HEK293 (cell line): ENCODE results near the gene PRKCA.
A peak's percentile ranks its signal among the peaks of the same experiment; 100 is the strongest.

Source experiments
- CTCF ChIA-PET: fragments of 350-600 bp; formaldehyde crosslinking; extraction: SDS; loops from one replicate; lab custom pipeline; 2021; ENCODE audit warnings: antibody characterized with exemption; lab: Yijun Ruan, JAX
- POLR2A ChIA-PET: fragments of 300-600 bp; formaldehyde crosslinking; extraction: SDS; loops from one replicate; lab custom pipeline; 2020; ENCODE audit warnings: antibody characterized with exemption, inconsistent platforms; lab: Yijun Ruan, JAX
- H3K27ac ChIP-seq: fragments of 200-500 bp; sonication (Bioruptor generic); 2 replicates; pipeline ENCODE4 v1.5.1; 2014; ENCODE audit warnings: low read depth, low read length, control low read depth, inconsistent platforms; ENCODE audit errors: extremely low read depth
- H3K36me3 ChIP-seq, 2 experiments: fragments of 200-500 bp in 1 of 2; sonication (Bioruptor generic) in 1 of 2; 1 replicate in 1 of 2; 2 replicates in 1 of 2; pipeline ENCODE4 v1.5.1; 2014 to 2017; ENCODE audit warnings: inconsistent platforms in 2 of 2, low read length in 2 of 2; ENCODE audit not compliant: control insufficient read depth in 2 of 2, insufficient read depth in 1 of 2
- H3K4me1 ChIP-seq: fragments of 200-500 bp; sonication (Bioruptor generic); 2 replicates; pipeline ENCODE4 v1.5.1; 2014; ENCODE audit warnings: mild to moderate bottlenecking, low read length, inconsistent platforms; ENCODE audit not compliant: control insufficient read depth, insufficient read depth
- H3K4me3 ChIP-seq: 2 replicates; pipeline ENCODE4 v1.5.1; 2011; ENCODE audit warnings: low read depth, mild to moderate bottlenecking, control low read depth, low read length, moderate library complexity
- H3K9me3 ChIP-seq: fragments of 200-500 bp; sonication (Bioruptor generic); 2 replicates; pipeline ENCODE4 v1.5.1; 2014; ENCODE audit warnings: low read depth, low read length, inconsistent platforms; ENCODE audit not compliant: control insufficient read depth, insufficient read depth
- GLIS1 ChIP-seq: fragments of 450-650 bp; formaldehyde crosslinking; IDR thresholded peaks from 2 replicates; pipeline ENCODE4 v1.5.1; 2016; ENCODE audit warnings: missing biosample characterization, missing genetic modification characterization
- KLF10 ChIP-seq: fragments of 450-650 bp; IDR thresholded peaks from 2 replicates; pipeline ENCODE4 v1.5.1; 2018; ENCODE audit warnings: missing biosample characterization, mild to moderate bottlenecking, missing genetic modification characterization
- RBAK ChIP-seq: fragments of 450-650 bp; formaldehyde crosslinking; IDR thresholded peaks from 2 replicates; pipeline ENCODE4 v1.5.1; 2016; ENCODE audit warnings: missing biosample characterization, missing genetic modification characterization
- ZBTB8A ChIP-seq: fragments of 450-650 bp; formaldehyde crosslinking; IDR thresholded peaks from 2 replicates; pipeline ENCODE4 v1.5.1; 2016; ENCODE audit warnings: missing biosample characterization, missing genetic modification characterization
- ZFP37 ChIP-seq: fragments of 450-650 bp; formaldehyde crosslinking; IDR thresholded peaks from 2 replicates; pipeline ENCODE4 v1.5.1; 2016; ENCODE audit warnings: missing biosample characterization, missing genetic modification characterization
- ZNF133 ChIP-seq: fragments of 450-650 bp; formaldehyde crosslinking; IDR thresholded peaks from 2 replicates; pipeline ENCODE4 v1.5.1; 2016; ENCODE audit warnings: missing biosample characterization, missing genetic modification characterization
- ZNF140 ChIP-seq: fragments of 450-650 bp; formaldehyde crosslinking; IDR thresholded peaks from 2 replicates; pipeline ENCODE4 v1.5.1; 2016; ENCODE audit warnings: missing biosample characterization, missing genetic modification characterization
- ZNF266 ChIP-seq: fragments of 450-650 bp; formaldehyde crosslinking; IDR thresholded peaks from 2 replicates; pipeline ENCODE4 v1.5.1; 2016; ENCODE audit warnings: missing biosample characterization, missing genetic modification characterization, low read depth
- ZNF48 ChIP-seq: fragments of 450-650 bp; formaldehyde crosslinking; IDR thresholded peaks from 2 replicates; pipeline ENCODE4 v1.5.1; 2016; ENCODE audit warnings: missing biosample characterization, missing genetic modification characterization
- ZNF501 ChIP-seq: fragments of 450-650 bp; formaldehyde crosslinking; IDR thresholded peaks from 2 replicates; pipeline ENCODE4 v1.5.1; 2016; ENCODE audit warnings: missing biosample characterization, missing genetic modification characterization
- ZNF529 ChIP-seq: fragments of 450-650 bp; formaldehyde crosslinking; IDR thresholded peaks from 2 replicates; pipeline ENCODE4 v1.5.1; 2017; ENCODE audit warnings: missing genetic modification characterization, missing biosample characterization; ENCODE audit not compliant: insufficient replicate concordance
- ZNF670 ChIP-seq: fragments of 450-650 bp; formaldehyde crosslinking; IDR thresholded peaks from 2 replicates; pipeline ENCODE4 v1.5.1; 2016; ENCODE audit warnings: missing biosample characterization, missing genetic modification characterization, low read depth
- TF ChIP-seq, protein P1 (sequence below): fragments of 450-650 bp; formaldehyde crosslinking; IDR thresholded peaks from 2 replicates; pipeline ENCODE4 v1.5.1; 2016; ENCODE audit warnings: missing biosample characterization, missing genetic modification characterization
- TF ChIP-seq, protein P2 (sequence below): fragments of 450-650 bp; formaldehyde crosslinking; IDR thresholded peaks from 2 replicates; pipeline ENCODE4 v1.5.1; 2016; ENCODE audit warnings: missing biosample characterization, missing genetic modification characterization
- TF ChIP-seq, protein P3 (sequence below): fragments of 450-650 bp; formaldehyde crosslinking; IDR thresholded peaks from 2 replicates; pipeline ENCODE4 v1.5.1; 2016; ENCODE audit warnings: missing biosample characterization, missing genetic modification characterization
- TF ChIP-seq, protein P4 (sequence below): fragments of 450-650 bp; formaldehyde crosslinking; IDR thresholded peaks from 2 replicates; pipeline ENCODE4 v1.5.1; 2017; ENCODE audit warnings: missing biosample characterization, missing genetic modification characterization

PRKCA gene

DNA sequence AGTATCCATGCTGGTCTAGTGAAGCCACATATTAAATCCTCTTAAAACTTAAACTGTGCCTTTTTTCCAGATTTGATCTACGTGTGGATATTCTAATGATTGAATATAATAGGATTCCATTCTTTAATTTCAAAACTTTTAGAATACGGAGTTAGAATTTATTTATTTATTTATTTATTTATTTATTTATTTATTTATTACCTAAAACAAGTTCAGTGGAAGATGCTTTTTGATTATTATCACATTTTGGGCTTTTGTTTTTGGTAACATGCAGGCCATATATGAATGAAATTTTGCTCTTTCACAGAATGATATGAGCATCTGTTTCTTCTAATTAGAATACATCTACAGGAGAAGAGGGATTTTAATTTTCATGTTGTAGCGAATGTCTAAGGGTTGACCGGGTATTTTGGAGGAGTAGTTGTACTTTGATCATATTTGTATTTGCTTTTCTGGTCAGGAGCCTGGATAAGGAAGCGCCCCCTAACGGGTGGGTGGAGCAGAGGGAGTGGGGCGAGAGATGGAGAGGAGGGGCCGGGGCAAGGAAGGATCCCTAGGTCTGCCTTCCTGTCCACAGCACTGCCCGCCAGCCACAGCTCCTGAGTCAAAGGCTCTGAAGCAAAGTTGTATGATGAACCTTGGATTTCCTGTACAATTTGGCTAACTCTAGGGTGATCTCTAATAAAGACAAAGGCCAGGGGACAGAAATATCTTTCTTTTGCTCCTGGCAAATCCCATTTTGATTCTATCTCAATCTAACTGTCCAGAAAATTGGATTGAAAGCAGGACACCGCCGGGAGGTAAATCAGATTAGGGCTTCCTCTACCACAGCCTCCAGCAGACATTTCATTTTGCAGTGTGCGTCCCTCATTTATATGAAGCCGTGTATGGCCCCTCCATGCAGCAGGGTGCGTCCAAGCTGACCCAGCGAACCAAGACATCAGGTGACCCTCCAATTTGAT is 149.1 kb downstream of the PRKCA start (continued):
- TF ChIP-seq ZNF529 (tag by site-specific recombination) (peak; percentile 69), ZFP37 (tag by site-specific recombination) (peak; percentile 36; the same call in 1 of the 2 replicates), GLIS1 (tag by site-specific recombination) (no peak), ZBTB8A (peak; percentile 81), ZNF140 (peak; percentile 91), RBAK (tag by site-specific recombination) (0 out of 2 replicates have a peak, but pooled peaks have one; percentile 58), ZNF670 (tag by site-specific recombination) (no peak), ZNF48 (tag by site-specific recombination) (no peak)
- TF ChIP-seq, protein P1, sequence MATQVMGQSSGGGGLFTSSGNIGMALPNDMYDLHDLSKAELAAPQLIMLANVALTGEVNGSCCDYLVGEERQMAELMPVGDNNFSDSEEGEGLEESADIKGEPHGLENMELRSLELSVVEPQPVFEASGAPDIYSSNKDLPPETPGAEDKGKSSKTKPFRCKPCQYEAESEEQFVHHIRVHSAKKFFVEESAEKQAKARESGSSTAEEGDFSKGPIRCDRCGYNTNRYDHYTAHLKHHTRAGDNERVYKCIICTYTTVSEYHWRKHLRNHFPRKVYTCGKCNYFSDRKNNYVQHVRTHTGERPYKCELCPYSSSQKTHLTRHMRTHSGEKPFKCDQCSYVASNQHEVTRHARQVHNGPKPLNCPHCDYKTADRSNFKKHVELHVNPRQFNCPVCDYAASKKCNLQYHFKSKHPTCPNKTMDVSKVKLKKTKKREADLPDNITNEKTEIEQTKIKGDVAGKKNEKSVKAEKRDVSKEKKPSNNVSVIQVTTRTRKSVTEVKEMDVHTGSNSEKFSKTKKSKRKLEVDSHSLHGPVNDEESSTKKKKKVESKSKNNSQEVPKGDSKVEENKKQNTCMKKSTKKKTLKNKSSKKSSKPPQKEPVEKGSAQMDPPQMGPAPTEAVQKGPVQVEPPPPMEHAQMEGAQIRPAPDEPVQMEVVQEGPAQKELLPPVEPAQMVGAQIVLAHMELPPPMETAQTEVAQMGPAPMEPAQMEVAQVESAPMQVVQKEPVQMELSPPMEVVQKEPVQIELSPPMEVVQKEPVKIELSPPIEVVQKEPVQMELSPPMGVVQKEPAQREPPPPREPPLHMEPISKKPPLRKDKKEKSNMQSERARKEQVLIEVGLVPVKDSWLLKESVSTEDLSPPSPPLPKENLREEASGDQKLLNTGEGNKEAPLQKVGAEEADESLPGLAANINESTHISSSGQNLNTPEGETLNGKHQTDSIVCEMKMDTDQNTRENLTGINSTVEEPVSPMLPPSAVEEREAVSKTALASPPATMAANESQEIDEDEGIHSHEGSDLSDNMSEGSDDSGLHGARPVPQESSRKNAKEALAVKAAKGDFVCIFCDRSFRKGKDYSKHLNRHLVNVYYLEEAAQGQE, result peak; percentile 81

DNA sequence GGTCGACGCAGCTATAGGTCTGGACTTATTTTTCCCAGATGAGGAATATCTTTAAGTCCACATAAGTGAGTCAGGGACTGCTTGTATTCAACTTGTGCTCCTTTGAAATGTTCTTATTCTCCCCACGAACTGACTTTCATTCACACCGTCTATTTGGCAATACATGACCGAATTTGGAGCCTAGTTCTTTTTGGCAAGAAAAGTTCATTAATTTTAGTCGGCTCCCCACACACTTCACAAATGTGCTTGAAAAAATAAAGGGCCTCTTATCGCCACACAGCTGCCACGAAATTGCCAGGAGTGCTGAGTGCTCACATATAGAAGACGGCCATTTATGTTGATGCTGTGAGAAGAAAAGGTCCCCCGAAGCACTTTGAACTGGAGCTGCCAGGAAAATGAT is 152.6 kb downstream of the PRKCA start:
- CTCF ChIA-PET, result no interaction called here
- POLR2A ChIA-PET, result no interaction called here

More for the DNA sequence above, 152.6 kb downstream of the PRKCA start:
- Histone ChIP-seq H3K9me3 (no peaks in the 10 kb centered on the region), H3K27ac (no peak overlapping the region), H3K4me1 (peaks cover 2% of the 10 kb centered on the region; the same call in 1 of the 2 replicates), H3K4me3 (no peak overlapping the region), H3K36me3 (no peaks in the 10 kb centered on the region)
- TF ChIP-seq, protein P2, sequence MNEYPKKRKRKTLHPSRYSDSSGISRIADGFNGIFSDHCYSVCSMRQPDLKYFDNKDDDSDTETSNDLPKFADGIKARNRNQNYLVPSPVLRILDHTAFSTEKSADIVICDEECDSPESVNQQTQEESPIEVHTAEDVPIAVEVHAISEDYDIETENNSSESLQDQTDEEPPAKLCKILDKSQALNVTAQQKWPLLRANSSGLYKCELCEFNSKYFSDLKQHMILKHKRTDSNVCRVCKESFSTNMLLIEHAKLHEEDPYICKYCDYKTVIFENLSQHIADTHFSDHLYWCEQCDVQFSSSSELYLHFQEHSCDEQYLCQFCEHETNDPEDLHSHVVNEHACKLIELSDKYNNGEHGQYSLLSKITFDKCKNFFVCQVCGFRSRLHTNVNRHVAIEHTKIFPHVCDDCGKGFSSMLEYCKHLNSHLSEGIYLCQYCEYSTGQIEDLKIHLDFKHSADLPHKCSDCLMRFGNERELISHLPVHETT (tag by site-specific recombination), result no peak
- TF ChIP-seq, protein P3, sequence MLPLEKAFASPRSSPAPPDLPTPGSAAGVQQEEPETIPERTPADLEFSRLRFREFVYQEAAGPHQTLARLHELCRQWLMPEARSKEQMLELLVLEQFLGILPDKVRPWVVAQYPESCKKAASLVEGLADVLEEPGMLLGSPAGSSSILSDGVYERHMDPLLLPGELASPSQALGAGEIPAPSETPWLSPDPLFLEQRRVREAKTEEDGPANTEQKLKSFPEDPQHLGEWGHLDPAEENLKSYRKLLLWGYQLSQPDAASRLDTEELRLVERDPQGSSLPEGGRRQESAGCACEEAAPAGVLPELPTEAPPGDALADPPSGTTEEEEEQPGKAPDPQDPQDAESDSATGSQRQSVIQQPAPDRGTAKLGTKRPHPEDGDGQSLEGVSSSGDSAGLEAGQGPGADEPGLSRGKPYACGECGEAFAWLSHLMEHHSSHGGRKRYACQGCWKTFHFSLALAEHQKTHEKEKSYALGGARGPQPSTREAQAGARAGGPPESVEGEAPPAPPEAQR (tag by site-specific recombination), result no peak
- TF ChIP-seq ZNF501 (tag by site-specific recombination), result no peak
- TF ChIP-seq ZNF266 (tag by site-specific recombination), result no peak
- no peak for TF ChIP-seq ZNF133 (tag by site-specific recombination)
- no peak for TF ChIP-seq KLF10 (tag by site-specific recombination)
- TF ChIP-seq, protein P4, sequence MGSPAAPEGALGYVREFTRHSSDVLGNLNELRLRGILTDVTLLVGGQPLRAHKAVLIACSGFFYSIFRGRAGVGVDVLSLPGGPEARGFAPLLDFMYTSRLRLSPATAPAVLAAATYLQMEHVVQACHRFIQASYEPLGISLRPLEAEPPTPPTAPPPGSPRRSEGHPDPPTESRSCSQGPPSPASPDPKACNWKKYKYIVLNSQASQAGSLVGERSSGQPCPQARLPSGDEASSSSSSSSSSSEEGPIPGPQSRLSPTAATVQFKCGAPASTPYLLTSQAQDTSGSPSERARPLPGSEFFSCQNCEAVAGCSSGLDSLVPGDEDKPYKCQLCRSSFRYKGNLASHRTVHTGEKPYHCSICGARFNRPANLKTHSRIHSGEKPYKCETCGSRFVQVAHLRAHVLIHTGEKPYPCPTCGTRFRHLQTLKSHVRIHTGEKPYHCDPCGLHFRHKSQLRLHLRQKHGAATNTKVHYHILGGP (tag by site-specific recombination), result no peak
